HCT116 (cell line): ENCODE measurements around the gene CERS6. TPM values are rescaled to one million over a fixed set of nuclear protein-coding genes. Genes with fewer than 3 reads are reported as not detected.

Experiments used
- ATAC-seq: fragments of 200-7000 bp; cut with Tn5 transposase; 2 replicates; pipeline ENCODE4 v1.9.1; 2020; ENCODE audit warnings: mild to moderate bottlenecking, moderate library complexity
- BruUV-seq: library from RNA; stranded (reverse); fragments of 400-500 nt; replicated peaks from 2 replicates; lab custom pipeline; 2021; lab: Mats Ljungman, UMichigan
- CTCF ChIA-PET: fragments of 300-600 bp; sonication (Branson Sonifier 250); formaldehyde crosslinking; loops from one replicate; lab custom pipeline; 2021; ENCODE audit warnings: antibody characterized with exemption; lab: Charles Lee
- POLR2A ChIA-PET: fragments of 300-600, 350-600 bp; sonication (Branson Sonifier 250); formaldehyde crosslinking; loops from one replicate; lab custom pipeline; 2021; ENCODE audit warnings: antibody characterized with exemption; lab: Charles Lee
- RAD21 ChIA-PET, 2 experiments: fragments of 300-600 bp; sonication (Branson Sonifier 250); formaldehyde crosslinking; loops; one replicate each; lab custom pipeline; 2023; ENCODE audit warnings: low total read pairs in 2 of 2; ENCODE audit not compliant: uncharacterized antibody in 2 of 2, unreplicated experiment in 2 of 2, low non-redundant PET in 1 of 2; lab: Charles Lee
- DNase-seq: peaks from one replicate; pipeline ENCODE4 v3.0.0-alpha.2; 2010; ENCODE audit warnings: low read depth, low spot score
- H2AFZ ChIP-seq: fragments of 200-600 bp; shearing (Covaris generic), sonication (generic); 2 replicates; pipeline ENCODE4 v1.6.1; 2017; ENCODE audit warnings: low read depth, mixed run types, mixed read lengths, antibody characterized with exemption, low read length; ENCODE audit not compliant: poor library complexity, severe bottlenecking
- H3K27ac ChIP-seq: 2 replicates; pipeline ENCODE4 v1.5.1; 2012; ENCODE audit warnings: low read depth, low read length
- H3K27me3 ChIP-seq: fragments of 200-600 bp; sonication (generic); 2 replicates; pipeline ENCODE4 v1.6.1; 2016; ENCODE audit warnings: mixed run types, low read length, mixed read lengths; ENCODE audit not compliant: insufficient read depth
- H3K36me3 ChIP-seq, 2 experiments: fragments of 200-500 bp in 1 of 2; fragments of 200-600 bp in 1 of 2; sonication (Bioruptor generic) in 1 of 2; sonication (generic) in 1 of 2; 2 replicates each; pipeline versions ENCODE4 v1.5.1 to v1.6.1; 2014 to 2016; ENCODE audit warnings: low read length in 2 of 2, inconsistent platforms in 1 of 2, mixed read lengths in 1 of 2, mixed run types in 1 of 2; ENCODE audit not compliant: insufficient read depth in 2 of 2, control insufficient read depth in 1 of 2
- H3K4me1 ChIP-seq, 2 experiments: fragments of 200-600 bp in 1 of 2; sonication (generic) in 1 of 2; 2 replicates each; pipeline versions ENCODE4 v1.5.1 to v1.6.1; 2012 to 2017; ENCODE audit warnings: low read length in 2 of 2, inconsistent platforms in 1 of 2, mild to moderate bottlenecking in 1 of 2, mixed read lengths in 1 of 2, mixed run types in 1 of 2, moderate library complexity in 1 of 2; ENCODE audit not compliant: insufficient read depth in 2 of 2, control insufficient read depth in 1 of 2
- H3K4me2 ChIP-seq: fragments of 200-600 bp; sonication (generic); 2 replicates; pipeline ENCODE4 v1.6.1; 2017; ENCODE audit warnings: mixed run types, low read length, mixed read lengths
- H3K4me3 ChIP-seq, 2 experiments: fragments of 200-600 bp in 1 of 2; sonication (generic) in 1 of 2; replicated peaks in 1 of 2; 2 replicates each; pipeline ENCODE4 v1.5.1; 2011 to 2016; ENCODE audit warnings: low read length in 2 of 2, control low read depth in 1 of 2, low read depth in 1 of 2, mild to moderate bottlenecking in 1 of 2, mixed read lengths in 1 of 2, mixed run types in 1 of 2
- H3K79me2 ChIP-seq: fragments of 200-600 bp; sonication (generic); 2 replicates; pipeline ENCODE4 v1.6.1; 2017; ENCODE audit warnings: mild to moderate bottlenecking, mixed run types, low read length, moderate library complexity, mixed read lengths; ENCODE audit not compliant: insufficient read depth
- H3K9ac ChIP-seq: fragments of 200-600 bp; sonication (generic); 2 replicates; pipeline ENCODE4 v1.6.1; 2016; ENCODE audit warnings: low read length, mixed read lengths
- H3K9me2 ChIP-seq: fragments of 200-600 bp; sonication (generic), shearing (Covaris generic); 2 replicates; pipeline ENCODE4 v1.6.1; 2017; ENCODE audit warnings: mixed run types, mild to moderate bottlenecking, moderate library complexity; ENCODE audit not compliant: insufficient read depth
- H3K9me3 ChIP-seq, 2 experiments: fragments of 200-500 bp in 1 of 2; fragments of 200-600 bp in 1 of 2; sonication (Bioruptor generic) in 1 of 2; sonication (generic) in 1 of 2; 2 replicates each; pipeline ENCODE4 v1.6.1; 2014 to 2017; ENCODE audit warnings: low read length in 2 of 2, mixed read lengths in 2 of 2, inconsistent platforms in 1 of 2, low read depth in 1 of 2, mild to moderate bottlenecking in 1 of 2, mixed run types in 1 of 2, moderate library complexity in 1 of 2; ENCODE audit not compliant: control insufficient read depth in 1 of 2, insufficient read depth in 1 of 2
- H4K20me1 ChIP-seq: fragments of 200-600 bp; sonication (generic), shearing (Covaris generic); 2 replicates; pipeline ENCODE4 v1.6.1; 2017; ENCODE audit warnings: mixed run types, mild to moderate bottlenecking, moderate library complexity; ENCODE audit not compliant: insufficient read depth
- EGR1 ChIP-seq: IDR thresholded peaks from 2 replicates; pipeline ENCODE4 v1.6.1; 2012; ENCODE audit warnings: low read depth
- ELF1 ChIP-seq: IDR thresholded peaks from 2 replicates; pipeline ENCODE4 v1.6.1; 2012; ENCODE audit warnings: low read depth, borderline replicate concordance
- EZH2 ChIP-seq: fragments of 200-600 bp; sonication (generic); IDR thresholded peaks from 2 replicates; pipeline ENCODE4 v1.6.1; 2017; ENCODE audit warnings: antibody characterized with exemption, mixed run types
- FOSL1 ChIP-seq: IDR thresholded peaks from 2 replicates; pipeline ENCODE4 v1.6.1; 2012; ENCODE audit warnings: low read depth
- POLR2AphosphoS5 ChIP-seq: IDR thresholded peaks from 2 replicates; pipeline ENCODE4 v1.6.1; 2011; ENCODE audit warnings: mild to moderate bottlenecking, low read depth, low read length, moderate library complexity
- RAD21 ChIP-seq: IDR thresholded peaks from 2 replicates; pipeline ENCODE4 v1.6.1; 2012; ENCODE audit warnings: low read depth, mild to moderate bottlenecking
- SIN3A ChIP-seq: IDR thresholded peaks from 2 replicates; pipeline ENCODE4 v1.6.1; 2012; ENCODE audit warnings: low read depth
- SP1 ChIP-seq: IDR thresholded peaks from 2 replicates; pipeline ENCODE4 v1.6.1; 2012; ENCODE audit warnings: low read depth
- SRF ChIP-seq: IDR thresholded peaks from 2 replicates; pipeline ENCODE4 v1.6.1; 2012; ENCODE audit warnings: low read depth
- TCF7L2 ChIP-seq: IDR thresholded peaks from 2 replicates; pipeline ENCODE4 v1.7.0; 2011; ENCODE audit warnings: borderline replicate concordance, inconsistent platforms; ENCODE audit not compliant: insufficient read depth, insufficient read length; ENCODE audit errors: extremely low read depth
- ZNF274 ChIP-seq: fragments of 200-500 bp; sonication (Bioruptor generic); IDR thresholded peaks from 2 replicates; pipeline ENCODE4 v1.6.1; 2014; ENCODE audit warnings: mild to moderate bottlenecking, low read depth, low read length, inconsistent platforms
- intact Hi-C: fragments of 100-400 bp; cut with micrococcal nuclease; formaldehyde crosslinking; loops from 2 replicates; pipeline ENCODE4 v1.10.0; 2022
- total RNA-seq: library from RNA; stranded (reverse); gene quantifications from one replicate; pipeline ENCODE4 v1.2.1, GENCODE V29; 2021; ENCODE audit not compliant: unreplicated experiment
- TF ChIP-seq, protein P1 (sequence below), 3 experiments: fragments of 200-600 bp in 1 of 3; sonication (generic) in 1 of 3; IDR thresholded peaks in 2 of 3; conservative IDR thresholded peaks in 1 of 3; 2 replicates each; pipeline ENCODE4 v1.5.1; 2012 to 2017; ENCODE audit warnings: low read depth in 2 of 3, low read length in 2 of 3, antibody characterized with exemption in 1 of 3, borderline replicate concordance in 1 of 3, control low read depth in 1 of 3, mild to moderate bottlenecking in 1 of 3, mixed read lengths in 1 of 3, mixed run types in 1 of 3, moderate library complexity in 1 of 3; ENCODE audit not compliant: insufficient read depth in 1 of 3
- TF ChIP-seq, protein P2 (sequence below): IDR thresholded peaks from 2 replicates; pipeline ENCODE4 v1.6.1; 2012
- TF ChIP-seq, protein P3 (sequence below): IDR thresholded peaks from 2 replicates; pipeline ENCODE4 v1.6.1; 2011; ENCODE audit warnings: mild to moderate bottlenecking, low read length, moderate library complexity; ENCODE audit not compliant: insufficient replicate concordance; ENCODE audit errors: extremely low read depth

Gene CERS6
- total RNA-seq, 1 experiment from 2014 or later = 37.0 TPM

GRCh38 chr2:168593713-168594112 is 137.6 kb downstream of the CERS6 start:
- H3K4me2 ChIP-seq = no peak overlapping the region
- H2AFZ ChIP-seq = no peak overlapping the region
- H3K9me2 ChIP-seq = no peaks in the 10 kb centered on the region
- no peak for DNase-seq
- H3K4me1 ChIP-seq = peaks cover 3 to 15% of the 10 kb centered on the region in 2 experiments; a peak in 3 of 4 replicates
- ChIA-PET RAD21 (no interaction called here), CTCF (no interaction called here), POLR2A (no interaction called here)
- H3K9me3 ChIP-seq = no peaks in the 10 kb centered on the region
- H3K79me2 ChIP-seq = peaks cover 4% of the 10 kb centered on the region; the same call in 1 of the 2 replicates
- intact Hi-C loops = no loop called here
- H3K27ac ChIP-seq = no peak overlapping the region
- TF ChIP-seq SP1 (no peak), SRF (no peak), EGR1 (no peak), SIN3A (no peak), RAD21 (no peak), ELF1 (no peak), FOSL1 (no peak), POLR2AphosphoS5 (no peak), ZNF274 (no peak), EZH2 (no peak), TCF7L2 (no peak)
- TF ChIP-seq, protein P1, sequence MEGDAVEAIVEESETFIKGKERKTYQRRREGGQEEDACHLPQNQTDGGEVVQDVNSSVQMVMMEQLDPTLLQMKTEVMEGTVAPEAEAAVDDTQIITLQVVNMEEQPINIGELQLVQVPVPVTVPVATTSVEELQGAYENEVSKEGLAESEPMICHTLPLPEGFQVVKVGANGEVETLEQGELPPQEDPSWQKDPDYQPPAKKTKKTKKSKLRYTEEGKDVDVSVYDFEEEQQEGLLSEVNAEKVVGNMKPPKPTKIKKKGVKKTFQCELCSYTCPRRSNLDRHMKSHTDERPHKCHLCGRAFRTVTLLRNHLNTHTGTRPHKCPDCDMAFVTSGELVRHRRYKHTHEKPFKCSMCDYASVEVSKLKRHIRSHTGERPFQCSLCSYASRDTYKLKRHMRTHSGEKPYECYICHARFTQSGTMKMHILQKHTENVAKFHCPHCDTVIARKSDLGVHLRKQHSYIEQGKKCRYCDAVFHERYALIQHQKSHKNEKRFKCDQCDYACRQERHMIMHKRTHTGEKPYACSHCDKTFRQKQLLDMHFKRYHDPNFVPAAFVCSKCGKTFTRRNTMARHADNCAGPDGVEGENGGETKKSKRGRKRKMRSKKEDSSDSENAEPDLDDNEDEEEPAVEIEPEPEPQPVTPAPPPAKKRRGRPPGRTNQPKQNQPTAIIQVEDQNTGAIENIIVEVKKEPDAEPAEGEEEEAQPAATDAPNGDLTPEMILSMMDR (IDR thresholded peaks at IDR 0.05 in 2 of 3, conservative IDR thresholded peaks at IDR 0.05 in 1 of 3; ENCODE audit: borderline replicate concordance in 1 of 3, insufficient read depth in 1 of 3, low read depth in 2 of 3, low read length in 2 of 3) = no peak
- TF ChIP-seq, protein P2, sequence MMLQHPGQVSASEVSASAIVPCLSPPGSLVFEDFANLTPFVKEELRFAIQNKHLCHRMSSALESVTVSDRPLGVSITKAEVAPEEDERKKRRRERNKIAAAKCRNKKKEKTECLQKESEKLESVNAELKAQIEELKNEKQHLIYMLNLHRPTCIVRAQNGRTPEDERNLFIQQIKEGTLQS = no peak
- TF ChIP-seq, protein P3, sequence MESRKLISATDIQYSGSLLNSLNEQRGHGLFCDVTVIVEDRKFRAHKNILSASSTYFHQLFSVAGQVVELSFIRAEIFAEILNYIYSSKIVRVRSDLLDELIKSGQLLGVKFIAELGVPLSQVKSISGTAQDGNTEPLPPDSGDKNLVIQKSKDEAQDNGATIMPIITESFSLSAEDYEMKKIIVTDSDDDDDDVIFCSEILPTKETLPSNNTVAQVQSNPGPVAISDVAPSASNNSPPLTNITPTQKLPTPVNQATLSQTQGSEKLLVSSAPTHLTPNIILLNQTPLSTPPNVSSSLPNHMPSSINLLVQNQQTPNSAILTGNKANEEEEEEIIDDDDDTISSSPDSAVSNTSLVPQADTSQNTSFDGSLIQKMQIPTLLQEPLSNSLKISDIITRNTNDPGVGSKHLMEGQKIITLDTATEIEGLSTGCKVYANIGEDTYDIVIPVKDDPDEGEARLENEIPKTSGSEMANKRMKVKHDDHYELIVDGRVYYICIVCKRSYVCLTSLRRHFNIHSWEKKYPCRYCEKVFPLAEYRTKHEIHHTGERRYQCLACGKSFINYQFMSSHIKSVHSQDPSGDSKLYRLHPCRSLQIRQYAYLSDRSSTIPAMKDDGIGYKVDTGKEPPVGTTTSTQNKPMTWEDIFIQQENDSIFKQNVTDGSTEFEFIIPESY = no peak
- no peaks in the 10 kb centered on the region for H3K36me3 ChIP-seq
- no peak overlapping the region for H3K9ac ChIP-seq
- BruUV-seq = no TSS peak
- ATAC-seq = no peak
- H4K20me1 ChIP-seq = no peaks in the 10 kb centered on the region
- H3K27me3 ChIP-seq = no peaks in the 10 kb centered on the region
- H3K4me3 ChIP-seq = no peak overlapping the region
